HepG2 (cell line): Measurements from ENCODE around the gene LYPD8. TPM values are rescaled to one million over a fixed set of nuclear protein-coding genes. Genes with fewer than 3 reads are reported as not detected.
A peak's percentile ranks its signal among the peaks of the same experiment; 100 is the strongest.

ENCODE experiments used
- FOXA3 ChIP-seq: IDR thresholded peaks from 2 replicates; pipeline ENCODE4 v1.6.1; 2016; ENCODE audit warnings: missing genetic modification reagents, missing compliant biosample characterization
- FOXC1 ChIP-seq: sonication (generic); formaldehyde crosslinking; IDR thresholded peaks from 2 replicates; pipeline ENCODE4 v1.8.0; 2022; ENCODE audit warnings: mild to moderate bottlenecking, missing genetic modification reagents, borderline replicate concordance
- FOXO1 ChIP-seq: sonication (generic); formaldehyde crosslinking; IDR thresholded peaks from 2 replicates; pipeline ENCODE4 v1.4.0; 2020; ENCODE audit warnings: missing genetic modification reagents
- HOXD1 ChIP-seq: sonication (generic); formaldehyde crosslinking; IDR thresholded peaks from 2 replicates; pipeline ENCODE4 v1.5.0; 2020; ENCODE audit warnings: missing genetic modification reagents
- KAT8 ChIP-seq: IDR thresholded peaks from 2 replicates; pipeline ENCODE4 v1.6.1; 2016; ENCODE audit warnings: missing genetic modification reagents, missing compliant biosample characterization
- TFAP4 ChIP-seq: sonication (generic); IDR thresholded peaks from 2 replicates; pipeline ENCODE4 v1.6.1; 2016; ENCODE audit warnings: low read depth, borderline replicate concordance
- ZMYM4 ChIP-seq: sonication (generic); formaldehyde crosslinking; IDR thresholded peaks from 2 replicates; pipeline ENCODE4 v1.8.1; 2023; ENCODE audit warnings: mild to moderate bottlenecking, missing genetic modification reagents
- ZNF431 ChIP-seq: sonication (generic); formaldehyde crosslinking; IDR thresholded peaks from 2 replicates; pipeline ENCODE4 v1.9.0; 2022; ENCODE audit warnings: missing genetic modification reagents, low read depth, mild to moderate bottlenecking, borderline replicate concordance
- ZNF501 ChIP-seq: sonication (generic); formaldehyde crosslinking; IDR thresholded peaks from 2 replicates; pipeline ENCODE4 v1.5.1; 2020; ENCODE audit warnings: mild to moderate bottlenecking, moderate library complexity, missing genetic modification reagents
- polyA plus RNA-seq, 8 experiments: library from polyadenylated mRNA; depleted of rRNA in 3 of 8; stranded (reverse) in 7 of 8; unstranded in 1 of 8; fragments of >200 nt; fragmentation: Illumina TruSeq in 4 of 8; extraction: Trizol in 4 of 8; gene quantifications; 2 replicates each; pipeline versions ENCODE4 v1.2.1 to v1.2.3, GENCODE V29; 2011 to 2016; ENCODE audit warnings: low read depth in 4 of 8, missing spikeins in 1 of 8, mixed read lengths in 1 of 8; ENCODE audit not compliant: insufficient read depth in 1 of 8
- total RNA-seq, 5 experiments: library from RNA; depleted of rRNA; stranded (reverse); fragments of >200 nt; fragmentation: Illumina TruSeq; extraction: Trizol; gene quantifications; 2 replicates each; pipeline ENCODE4 v1.2.3, GENCODE V29; 2016; ENCODE audit warnings: low read depth in 1 of 5
- TF ChIP-seq, protein P1 (sequence below): sonication (generic); formaldehyde crosslinking; IDR thresholded peaks from 2 replicates; pipeline ENCODE4 v1.4.0; 2020; ENCODE audit warnings: low read depth, missing genetic modification reagents

The LYPD8 gene
- total and polyA plus RNA-seq, 2 of the 13 experiments (the other 11 are each of a cell fraction or from before 2014, with no cell fraction given) = not detected

GRCh38 chr1:248757784-248758195, 2.2 kb upstream of the LYPD8 start (continued):
- TF ChIP-seq, protein P1, sequence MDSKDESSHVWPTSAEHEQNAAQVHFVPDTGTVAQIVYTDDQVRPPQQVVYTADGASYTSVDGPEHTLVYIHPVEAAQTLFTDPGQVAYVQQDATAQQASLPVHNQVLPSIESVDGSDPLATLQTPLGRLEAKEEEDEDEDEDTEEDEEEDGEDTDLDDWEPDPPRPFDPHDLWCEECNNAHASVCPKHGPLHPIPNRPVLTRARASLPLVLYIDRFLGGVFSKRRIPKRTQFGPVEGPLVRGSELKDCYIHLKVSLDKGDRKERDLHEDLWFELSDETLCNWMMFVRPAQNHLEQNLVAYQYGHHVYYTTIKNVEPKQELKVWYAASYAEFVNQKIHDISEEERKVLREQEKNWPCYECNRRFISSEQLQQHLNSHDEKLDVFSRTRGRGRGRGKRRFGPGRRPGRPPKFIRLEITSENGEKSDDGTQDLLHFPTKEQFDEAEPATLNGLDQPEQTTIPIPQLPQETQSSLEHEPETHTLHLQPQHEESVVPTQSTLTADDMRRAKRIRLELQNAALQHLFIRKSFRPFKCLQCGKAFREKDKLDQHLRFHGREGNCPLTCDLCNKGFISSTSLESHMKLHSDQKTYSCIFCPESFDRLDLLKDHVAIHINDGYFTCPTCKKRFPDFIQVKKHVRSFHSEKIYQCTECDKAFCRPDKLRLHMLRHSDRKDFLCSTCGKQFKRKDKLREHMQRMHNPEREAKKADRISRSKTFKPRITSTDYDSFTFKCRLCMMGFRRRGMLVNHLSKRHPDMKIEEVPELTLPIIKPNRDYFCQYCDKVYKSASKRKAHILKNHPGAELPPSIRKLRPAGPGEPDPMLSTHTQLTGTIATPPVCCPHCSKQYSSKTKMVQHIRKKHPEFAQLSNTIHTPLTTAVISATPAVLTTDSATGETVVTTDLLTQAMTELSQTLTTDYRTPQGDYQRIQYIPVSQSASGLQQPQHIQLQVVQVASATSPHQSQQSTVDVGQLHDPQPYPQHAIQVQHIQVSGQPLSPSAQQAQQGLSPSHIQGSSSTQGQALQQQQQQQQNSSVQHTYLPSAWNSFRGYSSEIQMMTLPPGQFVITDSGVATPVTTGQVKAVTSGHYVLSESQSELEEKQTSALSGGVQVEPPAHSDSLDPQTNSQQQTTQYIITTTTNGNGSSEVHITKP (CRISPR knock-in tag) = 0 out of 2 replicates have a peak, but pooled peaks have one; percentile 26
- no peak for TF ChIP-seq FOXO1 (CRISPR knock-in tag)
- peak; percentile 44; the same call in 1 of the 2 replicates for TF ChIP-seq KAT8
- peak; percentile 77 for TF ChIP-seq TFAP4
- TF ChIP-seq HOXD1 (CRISPR knock-in tag) = no peak
- no peak for TF ChIP-seq ZNF431
- TF ChIP-seq FOXA3 = peak; percentile 33; the same call in 1 of the 2 replicates
- TF ChIP-seq ZMYM4 (CRISPR knock-in tag) = peak; percentile 50
- no peak for TF ChIP-seq FOXC1
- TF ChIP-seq ZNF501 (CRISPR knock-in tag) = peak; percentile 79
